GM21529 (cell line): ENCODE measurements around the gene DMD.
"Not testable (repeated sequence)": the region's sequence is repeated elsewhere in the genome, so short reads cannot be mapped to it uniquely, and the experiment has no call there.

Source experiments
- ATAC-seq: cut with Tn5 transposase; IDR thresholded peaks from one replicate; pipeline ENCODE4 v1.9.1; 2021; ENCODE audit not compliant: unreplicated experiment

The DMD gene

GRCh38 chrX:33211356-33212260 lies at the start of gene DMD:
Gene DMD, minus strand, starts transcription at chrX:33211549. Its CDS starts 237 bp downstream, at chrX:33211312.
- no peak for ATAC-seq

GRCh38 chrX:33252306-33252825 lies 41.0 kb upstream of the DMD start:
- ATAC-seq = no peak

DNA sequence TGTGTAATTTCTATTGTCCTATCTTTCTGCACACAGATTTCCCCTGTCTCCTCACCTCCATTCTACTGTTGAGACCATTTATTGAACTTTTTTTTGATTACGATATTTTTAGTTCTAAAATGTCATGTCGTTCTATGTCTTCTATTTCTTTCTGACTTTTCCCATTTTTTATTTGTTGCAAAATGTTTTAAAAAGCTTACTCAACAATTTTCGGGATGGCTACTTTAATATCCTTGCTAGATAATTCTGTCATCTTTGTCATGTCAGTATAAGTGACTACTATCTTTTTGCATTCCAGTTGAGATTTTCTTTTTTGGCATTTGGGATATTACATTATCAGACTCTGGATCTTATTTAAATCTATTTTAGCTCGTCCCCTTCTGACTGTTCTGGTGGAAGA lies 7.5 kb upstream of the DMD start:
- no peak for ATAC-seq

- ATAC-seq = no peak
These were observed 1.2 kb downstream of the DMD start for GRCh38 chrX:33210156-33210555.

GRCh38 chrX:33207056-33207455 lies 4.3 kb downstream of the DMD start:
- no peak for ATAC-seq

DNA sequence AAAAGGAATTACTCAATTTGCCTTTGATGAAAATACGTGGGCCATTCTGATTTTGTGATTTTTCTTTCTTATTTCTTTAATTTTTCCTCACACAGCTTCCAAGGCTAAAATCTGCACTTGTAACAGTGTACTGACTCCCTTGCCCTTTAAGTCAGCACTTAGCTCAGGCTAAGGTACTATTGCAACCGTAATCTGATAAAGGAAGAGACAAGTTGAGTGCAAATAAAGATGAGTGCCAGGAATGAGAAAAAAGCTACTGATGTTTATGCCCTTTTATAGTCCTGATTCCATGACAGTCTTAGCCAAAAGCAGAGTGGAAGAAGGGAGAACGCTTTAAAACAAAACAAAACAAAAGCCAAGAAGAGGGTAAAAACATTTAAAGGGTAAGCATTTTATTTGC lies 6.0 kb downstream of the DMD start:
- no peak for ATAC-seq

GRCh38 chrX:33204889-33205288 lies 6.5 kb downstream of the DMD start:
- ATAC-seq = no peak

GRCh38 chrX:33198561-33199279 lies 12.6 kb downstream of the DMD start:
- ATAC-seq = no peak

DNA sequence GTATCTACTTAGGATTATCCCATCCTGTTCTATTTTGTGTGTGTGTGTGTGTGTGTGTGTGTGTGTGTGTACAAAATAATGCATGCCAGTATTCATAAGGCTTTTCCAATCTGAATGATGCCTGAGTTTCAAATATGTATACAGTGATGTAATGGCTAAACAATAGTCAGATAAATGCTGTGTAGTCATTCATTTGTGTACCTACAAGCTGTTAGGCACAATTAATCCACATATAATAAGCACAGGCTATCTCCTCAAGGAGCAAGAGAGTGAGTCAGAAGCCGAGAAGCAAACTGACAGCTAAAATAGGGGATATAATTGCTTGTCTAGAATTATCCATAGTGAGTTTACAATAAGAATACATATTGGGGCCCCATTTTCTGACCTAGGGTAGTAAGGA lies 15.7 kb downstream of the DMD start:
- no peak for ATAC-seq

GRCh38 chrX:33194876-33195433 lies 16.4 kb downstream of the DMD start:
- ATAC-seq = no peak

- ATAC-seq = no peak
These were observed 17.1 kb downstream of the DMD start for GRCh38 chrX:33194289-33194688.

- no peak for ATAC-seq
These were observed 21.3 kb downstream of the DMD start for GRCh38 chrX:33190016-33190415.

GRCh38 chrX:33188881-33189280 lies 22.5 kb downstream of the DMD start:
- no peak for ATAC-seq

GRCh38 chrX:33188286-33188685 lies 23.1 kb downstream of the DMD start:
- no peak for ATAC-seq

DNA sequence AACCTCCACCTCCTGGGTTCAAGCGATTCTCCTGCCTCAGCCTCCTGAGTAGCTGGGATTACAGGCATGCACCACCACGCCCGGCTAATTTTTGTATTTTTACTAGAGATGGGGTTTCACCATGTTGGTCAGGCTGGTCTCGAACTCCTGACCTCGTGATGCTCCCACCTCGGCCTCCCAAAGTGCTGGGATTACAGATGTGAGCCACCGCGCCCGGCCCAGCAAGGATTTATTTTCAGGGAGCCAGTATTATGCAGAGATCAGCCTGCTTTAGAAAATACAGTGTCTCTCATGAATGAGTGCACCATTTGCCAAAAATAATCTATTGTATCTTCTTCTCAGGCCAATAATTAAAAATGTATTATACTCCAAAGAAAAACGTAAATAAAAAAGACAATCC lies 26.5 kb downstream of the DMD start:
- not testable (repeated sequence) for ATAC-seq

DNA sequence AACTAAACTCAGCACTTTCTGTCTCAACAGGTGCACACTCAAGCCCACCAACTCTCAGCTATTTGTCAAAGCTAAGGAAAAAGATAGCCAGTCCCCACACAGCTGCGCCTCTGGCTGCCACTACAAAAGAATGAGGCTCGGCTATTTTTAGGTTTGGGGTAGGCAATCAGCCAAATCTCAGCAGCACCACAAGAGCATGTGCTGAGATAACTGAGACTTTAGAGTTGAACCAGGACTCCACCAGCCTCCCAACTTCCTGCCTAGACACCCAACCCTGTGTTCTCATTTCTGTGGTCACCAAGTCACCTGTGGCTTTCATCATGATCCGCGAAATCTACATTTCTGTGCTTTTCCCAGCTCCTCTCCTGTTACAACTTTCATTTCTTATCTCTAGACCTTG lies 28.0 kb downstream of the DMD start:
- no peak for ATAC-seq

DNA sequence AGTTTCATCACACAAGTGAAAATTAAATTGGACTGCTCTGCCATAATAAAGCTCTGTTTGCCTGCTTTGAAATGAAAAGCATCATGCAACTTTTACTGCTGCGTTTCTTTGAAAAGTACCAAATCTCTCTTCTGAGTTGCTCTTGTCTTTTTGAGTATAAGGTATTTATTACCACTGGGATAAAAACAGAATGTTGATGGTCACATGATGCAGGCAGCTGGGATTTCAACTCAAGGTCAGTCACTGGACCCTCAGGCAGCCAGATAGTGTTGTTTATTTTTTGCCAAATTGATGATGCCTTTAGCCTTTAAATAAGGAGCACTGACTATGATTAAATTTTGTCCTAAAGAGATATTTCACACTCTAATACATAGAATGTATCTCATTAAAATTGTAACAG lies 32.7 kb downstream of the DMD start:
- no peak for ATAC-seq

DNA sequence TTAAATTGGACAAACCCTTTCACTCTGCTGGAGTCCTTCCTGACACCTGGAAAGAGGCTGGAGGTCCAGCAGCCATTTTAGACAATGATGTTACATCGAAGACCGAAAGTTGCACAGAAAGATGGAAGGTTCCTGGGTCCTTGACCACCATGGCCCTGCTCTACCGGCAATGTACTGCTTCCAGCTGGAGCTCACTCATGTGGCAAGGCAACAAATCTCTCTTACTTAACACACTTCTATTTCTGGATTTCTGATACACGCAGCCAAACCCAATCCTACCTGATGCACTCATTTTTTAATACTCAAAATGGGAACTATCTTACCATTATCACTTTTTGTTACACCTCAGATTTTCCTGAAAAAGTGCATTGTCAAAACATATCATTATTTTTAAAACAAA lies 33.1 kb downstream of the DMD start:
- ATAC-seq = no peak

DNA sequence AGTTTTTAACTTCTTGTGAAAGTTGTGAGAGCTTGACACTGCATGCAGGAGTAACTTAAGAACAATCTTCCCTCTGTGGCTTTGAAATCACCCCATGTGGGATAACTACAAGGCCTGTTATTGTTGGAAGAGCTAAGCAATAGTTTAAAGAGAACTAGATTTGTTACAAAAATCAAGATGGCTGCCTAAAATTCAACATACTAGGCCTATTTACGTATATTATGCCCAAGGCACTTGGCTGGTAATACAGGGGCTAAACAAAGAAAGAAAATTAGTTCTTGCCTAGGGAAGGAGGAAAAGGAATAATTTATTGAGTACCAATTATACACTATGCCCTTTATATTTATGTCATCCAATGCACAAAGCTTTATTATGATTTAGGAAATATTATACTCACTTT lies 36.1 kb downstream of the DMD start:
- ATAC-seq = no peak

DNA sequence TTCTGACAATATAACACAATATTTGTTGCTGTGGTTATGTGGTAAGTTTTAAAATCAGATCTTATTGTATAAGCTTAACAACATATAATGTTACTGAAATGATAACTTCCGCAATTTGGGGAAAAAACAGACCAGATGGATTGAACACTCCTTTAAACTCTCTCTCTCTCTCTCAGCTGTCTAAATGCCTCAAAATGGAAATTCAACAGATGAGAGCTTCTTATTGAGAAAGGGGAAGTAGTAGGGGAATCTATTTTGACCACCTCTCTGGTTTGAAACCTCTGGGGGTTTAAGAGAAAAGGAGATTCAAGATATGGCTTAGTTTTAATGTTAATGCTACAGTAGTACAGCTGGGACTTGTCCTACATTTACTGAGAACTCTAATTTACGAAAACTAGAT lies 40.3 kb downstream of the DMD start:
- no peak for ATAC-seq

- ATAC-seq = no peak
These were observed 49.5 kb downstream of the DMD start for GRCh38 chrX:33161829-33162228.

DNA sequence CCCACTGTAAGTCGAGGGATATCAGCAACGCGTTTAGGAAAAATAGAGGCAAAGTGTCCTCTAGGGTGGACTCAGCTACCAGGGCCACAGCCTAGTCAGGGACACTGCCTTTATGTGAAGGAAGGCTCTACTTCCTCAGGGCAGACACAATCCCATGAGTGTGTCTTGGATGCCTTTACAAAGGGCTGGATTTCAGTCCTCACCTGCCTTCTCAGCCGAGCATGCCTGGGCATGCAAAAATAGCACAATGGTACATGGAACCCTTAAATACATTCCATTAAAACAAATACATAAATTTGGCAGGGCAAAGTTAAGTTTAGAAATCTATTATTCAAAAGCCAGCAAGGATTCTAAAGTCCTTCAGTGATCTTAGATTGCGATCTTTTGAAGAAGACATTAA lies 51.1 kb downstream of the DMD start:
- ATAC-seq = no peak
